PC-3 (cell line): Measurements from ENCODE around the gene GXYLT2.

ENCODE experiments used
- EZH2phosphoT487 ChIP-seq: fragments of 300-600 bp; sonication (generic); IDR thresholded peaks from 2 replicates; pipeline ENCODE4 v1.6.1; 2018; ENCODE audit warnings: mild to moderate bottlenecking, antibody characterized with exemption, low read length, borderline replicate concordance
- TF ChIP-seq, protein P1 (sequence below): fragments of 300-600 bp; sonication (generic); conservative IDR thresholded peaks from 2 replicates; pipeline ENCODE4 v1.5.1; 2017; ENCODE audit warnings: antibody characterized with exemption, low read depth, mild to moderate bottlenecking, low read length

DNA sequence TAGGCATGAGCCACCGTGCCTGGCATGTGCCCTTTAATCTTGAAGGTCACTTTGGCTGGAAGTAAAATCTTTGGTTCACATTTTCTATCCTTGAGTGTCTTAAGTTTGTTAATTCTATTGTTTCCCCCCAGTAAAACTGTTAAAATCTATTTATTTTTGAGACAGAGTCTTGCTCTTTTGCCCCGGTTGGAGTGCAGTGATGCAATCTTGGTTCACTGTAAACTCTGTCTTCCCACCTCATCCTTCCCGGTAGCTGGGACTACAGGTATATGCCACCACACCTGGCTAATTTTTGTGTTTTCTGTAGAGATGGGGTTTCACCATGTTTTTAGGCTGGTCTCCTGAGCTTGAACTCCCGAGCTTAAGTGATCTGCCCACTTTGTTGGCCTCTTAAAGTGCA is 116.5 kb downstream of the GXYLT2 start:
- TF ChIP-seq, protein P1, sequence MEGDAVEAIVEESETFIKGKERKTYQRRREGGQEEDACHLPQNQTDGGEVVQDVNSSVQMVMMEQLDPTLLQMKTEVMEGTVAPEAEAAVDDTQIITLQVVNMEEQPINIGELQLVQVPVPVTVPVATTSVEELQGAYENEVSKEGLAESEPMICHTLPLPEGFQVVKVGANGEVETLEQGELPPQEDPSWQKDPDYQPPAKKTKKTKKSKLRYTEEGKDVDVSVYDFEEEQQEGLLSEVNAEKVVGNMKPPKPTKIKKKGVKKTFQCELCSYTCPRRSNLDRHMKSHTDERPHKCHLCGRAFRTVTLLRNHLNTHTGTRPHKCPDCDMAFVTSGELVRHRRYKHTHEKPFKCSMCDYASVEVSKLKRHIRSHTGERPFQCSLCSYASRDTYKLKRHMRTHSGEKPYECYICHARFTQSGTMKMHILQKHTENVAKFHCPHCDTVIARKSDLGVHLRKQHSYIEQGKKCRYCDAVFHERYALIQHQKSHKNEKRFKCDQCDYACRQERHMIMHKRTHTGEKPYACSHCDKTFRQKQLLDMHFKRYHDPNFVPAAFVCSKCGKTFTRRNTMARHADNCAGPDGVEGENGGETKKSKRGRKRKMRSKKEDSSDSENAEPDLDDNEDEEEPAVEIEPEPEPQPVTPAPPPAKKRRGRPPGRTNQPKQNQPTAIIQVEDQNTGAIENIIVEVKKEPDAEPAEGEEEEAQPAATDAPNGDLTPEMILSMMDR, result no peak
- no peak for TF ChIP-seq EZH2phosphoT487
